ENCODE results near the gene DCUN1D5.

DNA sequence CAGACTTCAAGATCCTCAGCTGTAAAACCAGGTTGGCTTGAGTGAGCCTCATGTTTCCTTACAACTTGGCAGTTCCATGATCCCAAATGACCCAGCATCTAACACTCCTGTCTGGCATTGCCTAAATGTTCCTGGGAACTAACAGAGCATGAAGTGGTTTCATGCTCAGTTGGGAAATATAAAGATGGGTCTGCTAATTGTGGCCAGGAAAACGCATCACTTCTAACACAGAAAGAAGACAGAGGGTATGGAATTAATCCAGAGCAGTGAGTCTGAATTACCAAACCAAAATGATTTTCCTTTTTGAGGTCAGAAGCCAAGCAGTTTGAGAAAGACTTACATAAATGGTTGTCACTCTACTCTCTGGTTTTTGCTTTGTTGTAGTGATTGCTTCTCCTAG lies 75.9 kb downstream of the DCUN1D5 start:
- TF ChIP-seq, protein P1, sequence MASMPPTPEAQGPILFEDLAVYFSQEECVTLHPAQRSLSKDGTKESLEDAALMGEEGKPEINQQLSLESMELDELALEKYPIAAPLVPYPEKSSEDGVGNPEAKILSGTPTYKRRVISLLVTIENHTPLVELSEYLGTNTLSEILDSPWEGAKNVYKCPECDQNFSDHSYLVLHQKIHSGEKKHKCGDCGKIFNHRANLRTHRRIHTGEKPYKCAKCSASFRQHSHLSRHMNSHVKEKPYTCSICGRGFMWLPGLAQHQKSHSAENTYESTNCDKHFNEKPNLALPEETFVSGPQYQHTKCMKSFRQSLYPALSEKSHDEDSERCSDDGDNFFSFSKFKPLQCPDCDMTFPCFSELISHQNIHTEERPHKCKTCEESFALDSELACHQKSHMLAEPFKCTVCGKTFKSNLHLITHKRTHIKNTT (CRISPR knock-in tag; IDR thresholded peaks at IDR 0.05), result no peak
- TF ChIP-seq ZNF747 (CRISPR knock-in tag; IDR thresholded peaks at IDR 0.05; ENCODE audit: borderline replicate concordance) (no peak), ZSCAN5A (CRISPR knock-in tag; IDR thresholded peaks at IDR 0.05; ENCODE audit: borderline replicate concordance) (no peak), MIER3 (CRISPR knock-in tag; IDR thresholded peaks at IDR 0.05; ENCODE audit: borderline replicate concordance) (no peak), CHD2 (IDR thresholded peaks at IDR 0.05; ENCODE audit: low read depth, low read length) (no peak)
